Kidney (tissue), 14 donors: Measurements from ENCODE around the gene CDC42BPG. TPM values are rescaled to one million over a fixed set of nuclear protein-coding genes. Genes with fewer than 3 reads are reported as not detected.
A peak's percentile ranks its signal among the peaks of the same experiment; 100 is the strongest.

Experiments used
- DNase-seq, 5 donors: peaks; one replicate each; pipeline ENCODE4 v3.0.0-alpha.2; 2013 to 2020
- FAIRE-seq: peaks from 2 replicates; lab custom pipeline; 2012; peaks lifted over from hg19 to GRCh38; lab: Jason Lieb, UNC
- H3K27ac ChIP-seq, 2 donors: one replicate each; pipeline ENCODE4 v1.7.0; 2013; ENCODE audit warnings: low read depth in 2 of 2, low read length in 2 of 2, inconsistent platforms in 1 of 2
- H3K27me3 ChIP-seq: one replicate; pipeline ENCODE4 v1.7.1; 2013; ENCODE audit warnings: low read length, inconsistent platforms; ENCODE audit not compliant: control insufficient read depth, insufficient read depth
- H3K36me3 ChIP-seq, 3 donors: one replicate each; pipeline versions ENCODE4 v1.7.0 to v1.7.1; 2013; ENCODE audit warnings: low read length in 3 of 3, control low read depth in 1 of 3, inconsistent platforms in 1 of 3; ENCODE audit not compliant: insufficient read depth in 3 of 3, control insufficient read depth in 2 of 3
- H3K4me1 ChIP-seq, 3 donors: one replicate each; pipeline versions ENCODE4 v1.7.0 to v1.7.1; 2013; ENCODE audit warnings: low read length in 3 of 3, inconsistent platforms in 1 of 3, low read depth in 1 of 3; ENCODE audit not compliant: control insufficient read depth in 2 of 3, insufficient read depth in 2 of 3
- H3K4me3 ChIP-seq, 3 donors: one replicate each; pipeline versions ENCODE4 v1.7.0 to v1.8.1; 2013; ENCODE audit warnings: low read length in 3 of 3, control low read depth in 1 of 3, inconsistent platforms in 1 of 3
- H3K9ac ChIP-seq, 3 donors: one replicate each; pipeline versions ENCODE4 v1.7.0 to v1.7.1; 2013; ENCODE audit warnings: low read length in 3 of 3, control low read depth in 1 of 3, inconsistent platforms in 1 of 3
- H3K9me3 ChIP-seq, 3 donors: one replicate each; pipeline versions ENCODE4 v1.7.0 to v1.7.1; 2013; ENCODE audit warnings: low read length in 3 of 3, control low read depth in 1 of 3, inconsistent platforms in 1 of 3; ENCODE audit not compliant: control insufficient read depth in 2 of 3, insufficient read depth in 1 of 3
- CTCF ChIP-seq: IDR thresholded peaks from 3 replicates; pipeline ENCODE4 v1.5.1; 2012; ENCODE audit warnings: mild to moderate bottlenecking, moderate library complexity, borderline replicate concordance; ENCODE audit not compliant: insufficient read depth; ENCODE audit errors: extremely low read depth
- intact Hi-C: fragments of 100-400 bp; cut with DNase I; formaldehyde crosslinking; loops from one replicate; pipeline ENCODE4 v1.11.1; 2022
- polyA plus RNA-seq: library from polyadenylated mRNA; stranded (reverse); fragments of 350-450 nt; fragmentation: Illumina TruSeq; extraction: RNeasy Lipid Tissue Mini Kit (QIAGEN cat#74804); gene quantifications from one replicate; pipeline ENCODE4 v1.2.3, GENCODE V29; 2014; ENCODE audit warnings: low read depth, low replicate concordance; ENCODE audit not compliant: insufficient read depth
- total RNA-seq: library from RNA; stranded (reverse); fragmentation: NEBNext Ultra II Directional; extraction: Animal tissue kit (Norgen Biotek cat#: 25700); gene quantifications from one replicate; pipeline ENCODE4 v1.2.1, GENCODE V29; 2021
- donor health status: control.
- donor health status: control.
- donor health status: control.
- donor health status: control.
- donor health status: control.
- donor health status: DM: yes; HTN: yes; CAD: no.
- donor health status: Normal renal cell carcinoma (clear cell type).

The CDC42BPG gene
- total and polyA plus RNA-seq, 2 donors from 2014 or later: 4.5 to 20.7 TPM

GRCh38 chr11:64859542-64860414, 15.3 kb upstream of the CDC42BPG start:
- H3K36me3 ChIP-seq: peaks cover 0 to 20% (median 13%) of the 10 kb centered on the region in 3 donors
- no peaks in the 10 kb centered on the region for H3K27me3 ChIP-seq
- intact Hi-C loops: no loop called here
- FAIRE-seq (no peak), DNase-seq (peak in 1 of 5 donors; percentile 76)
- TF ChIP-seq CTCF: no peak
- no peak overlapping the region for H3K4me3 ChIP-seq
- peaks cover 0 to 47% (median 13%) of the 10 kb centered on the region in 3 donors for H3K4me1 ChIP-seq
- H3K27ac ChIP-seq: peak overlapping the region in 1 of 2 donors; percentile 60
- H3K9me3 ChIP-seq: no peaks in the 10 kb centered on the region
- no peak overlapping the region for H3K9ac ChIP-seq

- Histone ChIP-seq H3K36me3 (peaks cover 0 to 20% (median 13%) of the 10 kb centered on the region in 3 donors), H3K9ac (no peak overlapping the region), H3K27me3 (no peaks in the 10 kb centered on the region), H3K4me1 (peaks cover 0 to 45% (median 6%) of the 10 kb centered on the region in 3 donors), H3K9me3 (no peaks in the 10 kb centered on the region), H3K27ac (no peak overlapping the region), H3K4me3 (no peak overlapping the region)
- DNase-seq: peak in 1 of 5 donors; percentile 77
- FAIRE-seq: no peak
- intact Hi-C loops: no loop called here
- no peak for TF ChIP-seq CTCF
Observed at GRCh38 chr11:64858467-64859263, 14.2 kb upstream of the CDC42BPG start.

GRCh38 chr11:64857485-64857884, 13.0 kb upstream of the CDC42BPG start:
- peaks cover 0 to 20% (median 13%) of the 10 kb centered on the region in 3 donors for H3K36me3 ChIP-seq
- DNase-seq: no peak
- H3K9me3 ChIP-seq: no peaks in the 10 kb centered on the region
- no peak overlapping the region for H3K4me3 ChIP-seq
- intact Hi-C loops: no loop called here
- no peak overlapping the region for H3K9ac ChIP-seq
- TF ChIP-seq CTCF: no peak
- no peak overlapping the region for H3K27ac ChIP-seq
- peaks cover 0 to 33% (median 0%) of the 10 kb centered on the region in 3 donors for H3K4me1 ChIP-seq
- no peak for FAIRE-seq
- H3K27me3 ChIP-seq: no peaks in the 10 kb centered on the region
